Stimulated activated CD4-positive, alpha-beta T cell treated with anti-CD3 and anti-CD28 coated beads, Interleukin-4, amount 100 ng/mL, for 4 hours (primary cell): ENCODE results near the gene CLDN20.
"Not testable (repeated sequence)": the region's sequence is repeated elsewhere in the genome, so short reads cannot be mapped to it uniquely, and the experiment has no call there.

Experiments used
- DNase-seq, 2 experiments: peaks; one replicate each; pipeline ENCODE4 v3.0.0-alpha.2; 2020

CLDN20 gene, protein sequence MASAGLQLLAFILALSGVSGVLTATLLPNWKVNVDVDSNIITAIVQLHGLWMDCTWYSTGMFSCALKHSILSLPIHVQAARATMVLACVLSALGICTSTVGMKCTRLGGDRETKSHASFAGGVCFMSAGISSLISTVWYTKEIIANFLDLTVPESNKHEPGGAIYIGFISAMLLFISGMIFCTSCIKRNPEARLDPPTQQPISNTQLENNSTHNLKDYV

GRCh38 chr6:155263373-155264063 lies at the start of gene CLDN20:
CLDN20 (plus strand) TSS chr6:155264013; CDS start chr6:155275720, 11,707 bp downstream.
- no peak for DNase-seq

DNA sequence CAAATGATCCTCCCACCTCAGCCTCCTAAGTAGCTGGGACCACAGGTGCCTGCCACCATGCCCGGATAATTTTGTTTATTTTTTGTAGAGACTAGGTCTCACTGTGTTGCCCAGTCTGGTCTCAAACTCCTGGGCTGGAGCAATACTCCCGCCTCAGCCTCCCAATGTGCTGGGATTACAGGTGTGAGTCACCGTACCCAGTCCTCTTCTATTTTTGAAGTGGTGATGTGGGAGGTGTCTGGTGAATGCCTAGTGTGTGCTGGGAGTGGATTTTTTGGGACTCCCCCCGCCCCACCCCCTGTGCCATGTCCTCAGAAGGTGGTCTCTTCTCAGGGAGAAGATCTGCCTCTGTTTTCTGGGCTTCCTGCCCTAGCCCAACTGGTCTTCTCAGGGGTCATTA lies 47.9 kb upstream of the CLDN20 start:
- no peak for DNase-seq

- DNase-seq = no peak
Observed at GRCh38 chr6:155216312-155217046, 47.3 kb upstream of the CLDN20 start.

GRCh38 chr6:155218711-155219110 lies 45.1 kb upstream of the CLDN20 start:
- not testable (repeated sequence) for DNase-seq

DNA sequence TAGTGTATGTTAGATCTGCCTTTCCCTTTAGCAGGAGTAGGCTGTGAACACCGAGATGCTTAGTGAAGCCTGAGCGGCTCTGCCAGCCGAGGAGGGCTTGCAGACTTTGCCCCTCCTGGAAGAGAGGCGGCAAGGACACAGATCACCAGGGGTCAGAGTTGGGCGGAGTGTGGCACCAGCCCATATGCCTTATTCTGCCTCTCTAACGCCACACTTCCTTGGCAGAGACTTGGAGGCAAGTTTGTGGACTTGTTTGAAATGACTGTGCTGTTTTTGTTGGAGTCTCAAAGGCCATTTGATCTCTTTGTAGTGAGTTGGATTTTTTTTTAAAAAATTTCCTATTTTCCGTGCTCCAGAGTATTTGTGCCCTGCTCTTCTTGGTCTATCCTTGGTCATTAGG lies 44.5 kb upstream of the CLDN20 start:
- no peak for DNase-seq

- no peak for DNase-seq
Observed at GRCh38 chr6:155219858-155220301, 43.9 kb upstream of the CLDN20 start.

DNA sequence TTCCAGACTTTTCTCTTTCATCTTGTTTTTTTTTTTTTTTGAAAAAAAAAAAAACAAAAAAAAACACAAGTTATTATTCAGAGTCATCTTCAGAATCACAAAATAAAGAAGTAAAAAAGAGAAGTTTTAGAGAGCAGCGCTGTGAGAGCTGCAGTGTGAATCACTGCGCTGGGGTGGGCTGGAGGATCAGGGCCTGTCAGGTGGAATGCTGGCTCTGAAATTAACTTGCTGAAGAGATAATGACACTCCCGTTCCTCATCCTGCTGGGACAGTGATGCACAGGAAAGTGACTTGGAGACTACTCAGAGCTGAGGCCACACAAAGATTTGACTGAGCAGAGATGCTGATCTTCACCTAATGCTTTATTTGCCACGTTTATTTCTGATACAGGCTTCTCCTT lies 42.7 kb upstream of the CLDN20 start:
- DNase-seq = no peak

DNA sequence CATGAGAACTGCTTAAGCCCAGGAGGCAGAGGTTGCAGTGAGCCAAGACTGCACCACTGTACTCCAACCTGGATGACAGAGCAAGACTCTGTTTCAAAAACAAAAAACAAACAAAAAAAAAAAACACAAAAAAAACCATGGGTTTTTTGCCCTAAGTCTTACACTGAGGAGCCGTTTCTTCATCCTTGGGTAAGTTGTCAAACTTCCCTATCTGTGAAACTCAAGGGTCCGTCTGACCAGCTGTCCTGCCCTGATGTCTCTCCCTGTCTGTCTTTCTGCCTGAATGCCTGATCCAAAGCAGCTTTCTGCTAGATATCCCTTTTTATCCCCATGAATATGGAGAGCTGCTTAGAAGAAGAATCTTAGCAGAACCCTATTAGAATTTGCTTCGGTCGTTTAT lies 41.3 kb upstream of the CLDN20 start:
- DNase-seq = no peak

- DNase-seq = peak; percentile 34 to 49
Observed at GRCh38 chr6:155223646-155224451, 40.0 kb upstream of the CLDN20 start.

GRCh38 chr6:155224618-155225017 lies 39.2 kb upstream of the CLDN20 start:
- DNase-seq = no peak

GRCh38 chr6:155227046-155227445 lies 36.8 kb upstream of the CLDN20 start:
- no peak for DNase-seq

GRCh38 chr6:155228546-155229166 lies 35.2 kb upstream of the CLDN20 start:
- DNase-seq = no peak

DNA sequence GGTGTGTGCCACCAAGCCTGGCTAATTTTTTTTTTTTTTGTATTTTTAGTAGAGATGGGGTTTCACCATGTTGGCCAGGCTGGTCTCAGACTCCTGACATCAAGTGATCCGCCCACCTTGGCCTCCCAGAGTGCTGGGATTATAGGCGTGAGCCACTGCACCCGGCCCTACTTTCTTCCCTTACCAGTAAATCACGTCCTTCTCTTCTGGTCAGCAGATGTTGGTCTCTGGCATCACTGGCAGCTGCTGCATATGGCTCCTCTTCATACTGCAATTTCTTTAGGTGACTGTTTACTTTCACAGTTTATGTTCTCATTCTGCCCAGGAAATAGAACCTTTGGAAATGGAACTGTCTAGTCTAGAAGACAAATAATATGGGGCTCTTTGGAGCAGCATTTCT lies 32.8 kb upstream of the CLDN20 start:
- not testable (repeated sequence) for DNase-seq

DNA sequence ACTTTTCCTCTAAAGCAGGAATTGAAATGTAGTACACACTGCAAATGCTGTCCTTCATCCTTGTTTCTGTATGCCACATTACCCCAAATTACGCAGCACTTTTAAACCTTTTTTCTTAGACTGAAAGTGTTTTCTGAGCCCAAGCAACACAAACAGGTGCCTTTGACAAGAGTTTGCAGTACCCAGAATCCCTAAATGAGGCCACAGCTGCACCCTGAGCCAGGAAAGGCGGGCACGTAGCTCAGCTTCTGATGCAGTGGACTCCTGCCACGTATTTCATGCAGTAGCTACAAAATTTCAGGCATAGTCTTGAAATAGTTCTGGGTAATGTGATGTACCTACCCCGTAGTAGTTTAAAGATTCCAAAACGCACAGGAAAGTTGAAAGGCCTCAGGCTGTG lies 31.0 kb upstream of the CLDN20 start:
- no peak for DNase-seq

DNA sequence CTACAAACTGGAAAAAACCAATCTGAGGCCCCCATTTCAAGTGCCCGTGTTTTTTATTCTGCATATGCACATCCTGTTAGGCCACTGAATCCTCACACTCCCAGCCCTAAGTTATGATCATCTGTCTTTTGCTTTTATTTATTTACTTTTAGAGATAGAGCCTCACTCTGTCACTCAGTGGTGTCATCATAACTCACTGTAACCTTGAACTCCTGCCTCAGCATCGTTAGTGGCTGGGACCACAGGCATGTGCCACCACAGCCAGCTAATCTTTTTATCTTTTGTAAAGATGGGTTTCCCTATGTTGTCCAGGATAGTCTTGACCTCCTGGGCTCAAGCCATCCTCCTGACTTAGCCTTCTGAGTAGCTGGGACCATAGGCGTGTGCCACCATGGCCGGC lies 29.6 kb upstream of the CLDN20 start:
- no peak for DNase-seq

DNA sequence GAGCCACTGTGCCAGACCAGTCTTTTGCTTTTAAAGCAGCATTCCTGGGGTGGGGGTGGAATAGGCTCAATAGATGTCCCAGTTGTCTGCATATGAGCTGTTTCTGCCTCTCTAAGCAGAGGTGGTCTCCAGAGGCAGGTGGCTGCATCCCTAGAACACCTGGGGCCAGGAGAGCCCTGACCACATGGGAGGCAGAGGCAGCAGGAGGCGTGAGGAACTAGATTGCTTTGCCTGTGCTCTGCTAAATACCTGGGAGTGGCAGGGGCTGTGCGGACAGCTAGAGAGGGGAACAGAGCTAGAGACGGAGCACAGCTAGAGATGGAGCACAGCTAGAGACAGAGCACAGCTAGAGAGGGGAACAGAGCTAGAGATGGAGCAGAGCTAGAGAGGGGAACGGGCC lies 29.1 kb upstream of the CLDN20 start:
- no peak for DNase-seq

- no peak for DNase-seq
Observed at GRCh38 chr6:155235087-155235486, 28.7 kb upstream of the CLDN20 start.

GRCh38 chr6:155237613-155238012 lies 26.2 kb upstream of the CLDN20 start:
- no peak for DNase-seq

DNA sequence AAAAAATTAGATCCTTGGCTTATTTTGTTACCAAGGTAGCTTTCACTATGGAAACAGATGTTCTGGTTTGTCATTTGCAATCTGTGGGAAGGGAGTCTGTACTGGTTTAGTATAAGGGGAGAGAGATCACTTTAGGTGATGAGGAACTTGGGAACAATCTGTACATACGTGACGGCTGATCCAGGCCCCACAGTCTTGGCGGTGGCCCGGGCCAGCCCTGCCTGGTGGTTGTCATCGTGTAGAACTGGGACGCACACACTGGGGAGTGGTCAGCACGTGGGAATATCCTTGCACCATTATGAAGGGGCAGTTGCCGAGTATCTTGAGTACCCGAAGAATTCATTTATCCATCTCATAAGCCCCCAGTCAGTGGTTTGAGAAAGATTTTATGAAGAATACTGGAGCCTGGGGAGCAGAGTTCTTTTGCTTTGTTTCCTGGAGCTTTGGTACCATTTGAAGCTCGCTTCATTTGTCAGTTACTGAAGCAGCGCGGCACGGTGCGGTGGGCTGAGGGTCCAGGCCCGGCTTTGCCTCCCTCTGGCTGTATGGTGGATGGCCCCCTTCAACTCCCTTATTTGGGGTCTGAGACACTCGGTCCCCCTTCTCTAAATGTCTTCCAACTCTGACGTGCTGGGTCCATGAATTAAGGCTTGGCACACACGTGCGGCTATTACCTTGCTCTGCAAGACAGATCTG lies 22.8 kb upstream of the CLDN20 start:
- no peak for DNase-seq

DNA sequence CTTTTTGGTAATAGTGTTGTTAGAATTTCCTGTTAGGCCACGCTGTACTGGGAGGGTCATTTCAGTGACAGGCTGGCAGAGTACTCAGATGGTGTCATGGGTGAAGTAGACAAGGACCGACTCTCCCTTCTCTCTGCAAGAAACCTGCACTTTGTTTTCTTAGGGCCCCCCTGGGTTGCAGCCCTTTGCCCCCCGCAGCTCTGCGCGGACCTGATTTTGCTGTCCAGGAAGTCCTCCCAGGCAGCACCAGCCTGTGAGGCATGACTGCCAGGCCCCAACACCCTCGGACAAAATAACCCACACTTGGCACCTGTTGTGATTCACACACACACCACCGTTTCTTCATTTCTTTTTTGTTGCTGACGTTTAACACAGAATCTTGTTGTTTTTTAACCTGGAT lies 21.8 kb upstream of the CLDN20 start:
- no peak for DNase-seq

- DNase-seq = no peak
Observed at GRCh38 chr6:155244434-155244833, 19.4 kb upstream of the CLDN20 start.

GRCh38 chr6:155245193-155245592 lies 18.6 kb upstream of the CLDN20 start:
- DNase-seq = no peak
